AG08396 (cell line): ENCODE data around the gene IL24.
A peak's percentile ranks its signal among the peaks of the same experiment; 100 is the strongest.
"Not testable (repeated sequence)": the region's sequence is repeated elsewhere in the genome, so short reads cannot be mapped to it uniquely, and the experiment has no call there.

Experiments used
- DNase-seq: peaks from one replicate; pipeline ENCODE4 v3.0.0; 2012; ENCODE audit warnings: low spot score, mixed read lengths

Gene IL24

DNA sequence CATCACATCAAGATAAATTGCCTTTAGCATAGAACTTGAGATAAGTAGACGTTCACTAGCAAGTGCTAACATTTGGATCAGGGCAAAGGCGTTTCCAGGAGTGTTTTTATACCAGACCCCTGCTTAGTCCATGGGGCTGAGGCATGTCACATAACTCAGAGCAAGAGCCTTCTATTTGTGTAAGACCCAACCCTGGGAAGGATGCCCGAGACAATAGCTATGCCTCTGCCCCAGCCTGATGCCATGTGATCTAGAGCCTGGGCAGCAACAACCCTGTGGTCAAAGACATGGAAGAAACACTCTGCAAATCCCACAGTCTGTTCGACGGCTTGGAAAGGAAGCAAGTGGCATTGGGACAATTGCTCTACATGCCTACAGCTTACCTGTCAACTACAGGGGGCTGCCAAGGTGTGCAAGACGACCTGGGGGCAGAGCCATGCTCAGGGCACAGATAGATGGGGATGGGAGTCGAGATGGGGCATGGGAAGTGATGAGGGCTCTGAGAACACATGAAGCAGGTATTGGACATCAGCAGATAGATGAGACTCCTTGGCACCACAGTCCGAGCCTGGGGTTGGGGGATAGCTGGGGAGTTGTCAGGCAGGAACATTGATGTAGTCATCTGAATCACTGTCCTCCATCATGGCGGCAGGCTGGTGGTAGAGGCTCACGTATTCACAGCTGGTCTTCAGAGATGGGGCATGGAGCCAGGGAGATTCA, 7.3 kb downstream of the IL24 start:
- DNase-seq: no peak

DNA sequence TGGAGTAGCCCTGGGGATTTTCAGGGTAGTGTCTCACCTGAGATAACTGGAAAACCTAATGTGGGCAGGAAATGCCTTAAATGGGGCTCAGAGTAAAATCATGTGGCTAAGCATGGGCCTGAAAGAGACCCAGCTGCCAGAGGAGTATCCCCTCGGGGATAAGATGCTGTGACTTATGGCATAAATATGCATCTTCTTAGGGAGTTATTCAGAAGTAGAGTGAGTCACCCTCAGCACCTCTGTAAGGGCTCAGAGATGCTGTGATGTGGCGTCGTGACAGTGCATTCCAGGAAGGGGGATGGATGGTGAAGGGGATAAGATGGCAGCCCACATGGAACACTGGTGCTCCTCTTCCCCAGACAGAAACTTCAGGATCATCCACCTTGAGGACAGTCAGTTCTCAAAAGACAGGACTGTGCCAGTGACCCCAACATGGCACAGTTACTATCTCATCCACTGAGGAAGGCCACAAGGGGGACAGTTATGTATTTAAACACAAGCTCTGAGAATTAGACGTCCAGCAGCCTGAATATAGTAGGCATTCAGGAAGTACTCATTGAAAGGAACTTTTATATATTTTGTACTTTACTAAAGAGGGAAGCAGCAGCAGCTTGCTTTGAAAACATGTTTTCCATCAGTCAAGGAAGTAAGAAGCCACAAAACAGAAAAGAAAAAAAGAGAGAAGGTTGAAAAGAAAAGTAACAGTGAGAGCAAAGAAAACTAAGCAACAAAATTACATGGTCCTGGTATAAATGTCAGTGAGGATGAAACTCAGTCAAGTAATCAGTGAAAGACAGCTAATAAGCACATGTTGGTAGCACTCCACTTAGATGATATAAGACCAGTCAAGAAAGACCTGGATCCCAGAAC, 8.3 kb downstream of the IL24 start:
- peak; percentile 87 for DNase-seq

DNA sequence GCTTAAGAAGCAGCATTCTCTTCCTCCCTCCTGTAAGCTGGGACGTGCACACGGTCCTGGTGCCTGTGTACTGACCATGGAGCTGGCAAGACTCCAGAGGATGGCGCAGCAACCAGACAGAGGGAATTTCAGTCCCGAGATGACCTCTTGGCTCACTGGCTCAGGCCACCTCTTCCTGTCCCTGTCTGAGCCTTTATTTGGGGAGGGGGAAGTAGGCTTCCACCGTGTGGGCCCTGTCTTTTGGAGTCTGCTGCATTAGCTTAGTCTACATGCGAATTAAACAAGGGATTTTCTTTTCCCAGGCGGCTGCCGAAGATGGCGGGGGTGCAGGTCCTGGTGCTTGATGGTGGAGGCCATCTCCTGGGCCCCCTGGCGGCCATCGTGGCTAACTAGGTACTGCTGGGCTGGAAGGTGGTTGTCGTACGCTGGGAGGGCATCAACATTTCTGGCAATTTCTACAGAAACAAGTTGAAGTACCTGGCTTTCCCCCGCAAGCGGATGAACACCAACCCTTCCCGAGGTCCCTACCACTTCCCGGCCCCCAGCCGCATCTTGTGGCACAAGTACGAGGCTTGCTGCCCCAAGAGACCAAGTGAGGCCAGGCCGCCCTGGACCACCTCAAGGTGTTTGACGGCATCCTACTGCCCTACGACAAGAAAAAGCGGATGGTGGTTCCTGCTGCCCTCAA, 10.2 kb downstream of the IL24 start:
- DNase-seq: no peak

DNA sequence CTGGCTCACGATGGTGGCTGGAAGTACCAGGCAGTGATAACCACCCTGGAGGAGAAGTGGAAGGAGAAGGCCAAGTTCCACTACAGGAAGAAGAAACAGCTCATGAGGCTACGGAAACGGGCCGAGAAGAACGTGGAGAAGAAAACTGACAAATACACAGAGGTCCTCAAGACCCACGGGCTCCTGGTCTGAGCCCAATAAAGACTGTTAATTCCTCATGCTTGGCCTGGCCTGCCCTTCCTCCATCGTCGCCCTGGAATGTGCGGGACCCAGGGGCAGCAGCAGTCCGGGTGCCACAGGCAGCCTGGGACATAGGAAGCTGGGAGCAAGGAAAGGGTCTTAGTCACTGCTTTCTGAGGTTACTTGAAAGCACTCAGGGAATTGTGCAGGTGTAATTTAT, 10.8 kb downstream of the IL24 start:
- no peak for DNase-seq

DNA sequence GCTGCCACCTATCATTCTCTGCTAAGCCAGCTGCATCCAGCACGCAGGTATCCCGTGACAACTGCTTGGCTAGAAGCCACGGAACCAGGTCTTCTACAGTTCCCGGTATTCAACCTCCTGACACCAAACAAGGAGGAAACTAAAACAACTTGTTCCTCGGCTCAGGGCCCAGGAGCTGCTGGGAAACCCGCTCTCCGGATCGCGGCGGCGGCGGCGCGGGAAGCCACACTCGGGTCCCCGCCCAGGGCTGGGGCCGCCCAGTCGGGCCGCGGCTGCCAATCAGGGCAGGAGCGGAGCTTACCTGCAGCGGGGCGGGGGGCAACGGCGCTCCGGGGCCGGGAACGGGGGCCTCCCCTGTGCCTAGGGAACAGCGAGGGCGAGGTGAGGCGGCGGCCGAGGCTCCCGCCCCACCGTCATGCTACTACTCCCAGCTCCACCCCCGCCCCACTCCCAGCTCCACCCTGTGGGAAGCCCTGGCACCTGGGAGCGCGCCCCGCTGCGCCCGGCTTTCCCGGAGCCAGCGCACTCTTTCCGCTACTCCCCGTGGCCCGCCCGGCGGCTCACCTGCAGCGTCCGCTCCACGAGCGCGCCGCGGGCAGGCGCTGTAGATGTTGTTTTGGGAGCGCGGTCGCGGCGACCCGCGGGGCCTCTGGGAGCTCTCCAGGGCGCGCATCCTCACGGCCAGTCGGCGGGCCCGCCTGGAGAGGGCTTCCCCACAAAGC, 12.1 kb downstream of the IL24 start:
- DNase-seq: peak; percentile 52

GRCh38 chr1:206909883-206910318, 12.7 kb downstream of the IL24 start:
- DNase-seq: no peak

DNA sequence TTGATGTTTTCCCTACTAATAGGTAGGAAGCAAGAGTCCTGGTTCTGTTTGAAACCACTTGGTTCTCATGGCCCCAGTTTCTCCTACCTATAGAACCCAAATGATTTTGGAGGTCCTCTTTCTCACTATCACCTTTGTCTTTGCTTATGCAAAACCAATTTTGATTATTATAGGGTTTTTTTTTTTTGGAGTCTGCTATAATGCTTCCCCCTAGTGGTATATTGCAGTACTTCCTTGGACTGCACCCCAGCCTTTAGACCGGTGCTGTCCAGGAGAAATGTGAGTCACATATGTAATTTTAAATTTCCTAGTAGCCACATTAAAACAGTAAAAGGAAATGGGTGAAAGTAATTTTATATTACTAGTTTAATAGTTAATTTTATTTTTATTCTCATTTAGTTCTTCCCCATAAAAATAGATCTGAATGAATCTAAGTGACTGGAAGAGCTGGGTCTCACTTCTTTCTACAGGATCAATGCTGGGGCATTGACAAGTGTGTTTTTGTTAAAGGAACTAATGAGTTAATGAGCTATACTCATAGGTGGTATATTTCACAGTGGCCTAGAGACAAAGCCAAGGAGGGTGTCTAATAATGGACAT, 13.9 kb downstream of the IL24 start:
- peak; percentile 80 for DNase-seq

DNA sequence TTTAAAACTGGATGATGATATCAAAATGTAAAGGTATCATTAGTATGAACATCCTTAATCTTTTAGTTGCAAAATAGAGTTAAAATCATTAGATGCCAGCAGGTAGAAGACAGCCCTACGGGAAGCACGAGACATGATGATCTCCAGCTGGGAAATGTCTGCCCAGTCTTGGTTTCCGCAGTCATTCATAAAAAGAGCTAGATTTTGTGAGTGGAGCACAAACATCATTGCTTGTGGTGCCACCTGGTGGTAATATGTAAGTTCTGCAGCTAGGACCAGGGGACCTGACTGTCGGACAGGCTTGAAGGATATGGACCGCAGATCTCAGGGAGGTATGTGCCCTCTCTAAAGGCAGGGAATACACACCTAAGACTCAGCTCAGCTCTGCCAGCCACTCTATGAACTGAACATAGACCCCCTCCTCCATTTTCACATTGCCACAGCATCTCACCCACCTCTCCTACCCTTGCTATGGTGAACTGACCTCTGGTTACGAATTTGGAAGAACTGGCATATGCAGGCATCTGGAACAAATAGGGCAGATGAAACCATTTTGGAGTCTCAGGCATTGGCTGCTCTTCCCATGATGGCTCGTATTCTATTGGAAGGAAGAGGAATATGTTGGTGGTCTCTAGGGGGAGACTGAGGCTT, 15.3 kb downstream of the IL24 start:
- DNase-seq: peak; percentile 84

GRCh38 chr1:206913766-206914537, 16.7 kb downstream of the IL24 start:
- no peak for DNase-seq

DNA sequence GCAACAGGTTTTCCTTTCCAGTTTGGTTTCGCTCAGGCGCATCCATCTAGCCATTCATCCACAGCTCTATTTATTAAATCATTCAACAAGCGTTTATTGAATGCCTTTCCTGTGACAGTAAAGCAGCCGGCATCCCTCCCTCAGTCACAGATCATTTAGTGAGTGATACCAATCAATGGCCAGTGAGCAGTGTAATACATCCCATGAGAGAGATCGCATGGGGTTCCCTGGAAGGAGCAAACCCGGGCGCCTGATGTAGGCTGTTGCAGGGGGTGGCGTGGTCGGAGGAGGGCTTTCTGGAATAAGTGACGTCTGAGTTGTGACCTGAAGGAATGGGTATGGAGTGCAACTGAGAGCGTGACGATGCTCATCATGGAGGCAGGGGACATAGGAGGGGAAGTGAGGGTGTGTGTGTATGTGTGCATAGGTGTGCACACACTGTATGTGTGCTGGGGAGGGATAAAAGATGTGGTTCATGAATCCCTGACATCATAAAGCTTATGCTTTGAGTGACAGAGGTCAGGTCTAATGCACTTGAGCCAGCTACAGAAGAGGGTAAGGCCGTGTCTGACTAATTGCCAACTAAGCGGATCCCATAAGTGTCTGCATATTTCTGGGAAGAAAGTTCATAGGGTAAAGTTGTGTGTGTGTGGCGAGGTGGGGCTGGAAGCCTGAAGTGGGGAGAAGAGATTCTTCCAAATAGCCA, 17.9 kb downstream of the IL24 start:
- DNase-seq: no peak

DNA sequence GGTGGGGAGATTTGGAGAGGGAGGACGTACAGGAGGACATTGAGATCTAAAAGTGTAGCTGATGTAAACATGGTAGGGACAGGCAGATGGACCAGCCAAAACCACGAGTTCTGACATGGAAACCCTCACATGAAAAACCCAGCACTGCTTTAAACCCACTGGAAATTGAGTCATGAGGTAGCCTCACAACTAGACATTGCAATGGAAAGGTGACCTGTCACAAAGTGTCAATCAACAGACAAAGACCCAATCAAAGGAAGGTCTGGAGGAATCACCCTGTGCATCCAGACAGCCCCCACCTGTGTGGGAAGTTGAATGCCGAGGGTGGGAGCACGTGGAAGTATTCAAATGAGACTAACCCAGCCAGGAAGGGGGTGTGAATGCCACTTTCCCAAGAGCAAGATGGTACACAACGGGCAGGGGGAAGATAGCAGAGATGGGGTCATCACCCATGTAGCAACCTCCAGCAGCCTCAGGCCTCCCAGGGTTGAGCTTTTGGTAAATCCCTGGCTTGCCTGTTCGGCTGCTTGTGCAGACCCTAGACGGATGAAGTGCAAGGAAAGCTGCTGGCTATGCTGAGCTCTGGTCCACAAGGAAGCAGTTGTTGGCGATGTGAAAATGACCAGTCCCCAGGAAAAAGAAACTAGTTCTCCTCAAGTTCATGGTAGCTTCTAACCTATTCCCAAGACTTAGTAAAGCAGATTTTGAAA, 18.9 kb downstream of the IL24 start:
- DNase-seq: no peak

GRCh38 chr1:206918076-206918475, 20.8 kb downstream of the IL24 start:
- DNase-seq: no peak

DNA sequence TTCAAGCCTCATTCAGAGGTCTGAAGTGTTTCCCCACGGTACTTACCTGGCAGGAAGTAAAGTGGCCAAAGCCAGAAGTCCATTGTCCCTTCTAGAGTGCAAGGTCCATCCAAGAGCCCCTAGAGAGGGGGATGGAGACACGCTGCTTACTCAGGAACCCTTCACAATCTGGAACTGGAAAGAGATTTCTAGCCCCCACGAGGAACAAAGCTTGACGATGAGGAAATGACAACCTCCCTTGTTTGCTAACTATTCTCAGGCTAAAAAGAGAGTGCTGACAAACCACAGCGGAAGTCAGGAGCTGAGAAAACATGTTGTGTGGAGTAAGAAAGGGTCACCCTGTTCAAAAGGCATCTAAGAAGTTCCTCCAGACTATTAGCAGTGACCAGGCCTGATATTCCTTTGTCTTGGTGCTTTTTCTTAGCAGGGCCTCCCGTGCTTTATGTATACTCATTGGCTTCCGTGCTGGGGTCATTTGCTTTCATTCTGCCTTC, 24.6 kb downstream of the IL24 start, which contains the start of gene FCMR:
Gene FCMR, minus strand, starts transcription at position 170 of the 494 bp plus-strand sequence. Its CDS starts 87 bp downstream, at position 83.
- no peak for DNase-seq

GRCh38 chr1:206922524-206922923, 25.3 kb downstream of the IL24 start:
- DNase-seq: no peak

DNA sequence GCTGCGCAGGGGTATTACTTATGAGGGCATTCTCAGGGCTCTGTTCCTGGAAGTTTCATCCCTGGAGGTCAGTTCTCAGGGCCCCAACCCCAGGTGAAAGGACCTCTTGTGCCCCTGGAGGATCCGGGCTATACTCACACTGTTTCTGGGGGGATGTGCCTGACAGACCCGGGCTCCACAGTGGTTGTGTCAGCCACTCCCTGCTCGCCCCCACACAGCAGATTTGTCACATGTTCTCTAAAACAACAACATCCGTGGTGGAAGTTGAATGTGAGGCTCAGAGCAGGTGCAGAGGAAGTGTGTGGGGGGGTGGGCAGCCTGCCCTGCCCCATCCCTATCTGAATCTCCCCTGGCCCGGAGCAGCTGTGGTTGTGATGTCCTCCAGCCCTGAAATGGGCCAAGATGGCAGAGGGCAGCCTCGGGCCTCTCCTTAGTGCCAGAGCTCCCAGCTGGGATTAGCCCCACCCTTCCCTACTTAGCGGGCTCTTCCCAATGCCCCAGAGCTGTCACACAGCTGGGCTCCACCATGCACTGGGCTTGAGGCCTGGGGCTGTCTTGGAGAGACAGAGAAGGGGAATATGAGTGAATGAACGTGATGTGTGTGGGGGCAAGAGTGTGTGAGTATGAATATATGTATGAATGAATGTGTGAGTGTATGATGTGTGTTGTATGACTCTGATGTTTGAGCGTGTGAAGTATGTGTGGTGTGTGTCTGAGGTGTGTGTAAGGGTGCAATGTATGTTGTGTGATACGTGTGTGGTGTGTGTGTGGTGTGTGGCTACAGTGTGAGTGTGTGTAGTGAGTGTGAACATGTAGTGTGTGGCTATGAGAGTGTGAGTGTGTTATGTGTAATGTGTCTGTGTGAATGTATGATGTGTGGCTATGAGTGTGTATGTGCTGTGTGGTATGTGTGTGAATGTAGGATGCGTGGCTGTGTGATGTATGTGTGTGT, 26.0 kb downstream of the IL24 start:
- DNase-seq: no peak

GRCh38 chr1:206923961-206924557, 26.8 kb downstream of the IL24 start:
- not testable (repeated sequence) for DNase-seq

DNA sequence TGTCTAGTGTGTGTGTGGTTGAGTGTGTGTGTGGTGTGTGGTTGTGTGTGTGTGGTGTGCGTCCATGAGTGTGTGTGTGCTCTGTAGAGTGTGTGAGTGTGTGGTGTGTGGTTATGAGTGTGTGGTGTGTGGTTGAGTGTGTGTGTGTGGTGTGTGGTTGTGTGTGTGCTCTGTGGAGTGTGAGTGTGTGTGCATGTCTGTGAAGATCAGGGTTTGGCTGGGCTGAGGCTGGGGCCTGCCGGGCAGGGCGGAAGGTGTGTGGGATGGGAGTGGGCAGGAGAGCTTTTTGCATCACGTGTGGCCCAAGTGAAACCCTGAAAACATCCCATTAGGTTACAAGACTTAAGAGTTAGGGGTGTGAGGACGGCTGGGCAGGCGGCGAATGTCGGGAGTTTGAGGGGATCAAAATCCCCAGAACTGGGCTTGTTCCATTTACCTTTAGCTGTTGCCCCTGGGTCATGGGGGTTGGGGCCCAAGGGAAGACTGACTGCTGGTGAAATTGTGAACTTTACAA, 27.4 kb downstream of the IL24 start:
- DNase-seq: no peak
